Amniotic stem cell (primary cell): ENCODE data around the gene DIP2C.
"Not testable (repeated sequence)": the region's sequence is repeated elsewhere in the genome, so short reads cannot be mapped to it uniquely, and the experiment has no call there.

Experiments used
- DNase-seq: peaks from one replicate; lab custom pipeline; 2025; lab: John Stamatoyannopoulos, UW

Gene DIP2C

DNA sequence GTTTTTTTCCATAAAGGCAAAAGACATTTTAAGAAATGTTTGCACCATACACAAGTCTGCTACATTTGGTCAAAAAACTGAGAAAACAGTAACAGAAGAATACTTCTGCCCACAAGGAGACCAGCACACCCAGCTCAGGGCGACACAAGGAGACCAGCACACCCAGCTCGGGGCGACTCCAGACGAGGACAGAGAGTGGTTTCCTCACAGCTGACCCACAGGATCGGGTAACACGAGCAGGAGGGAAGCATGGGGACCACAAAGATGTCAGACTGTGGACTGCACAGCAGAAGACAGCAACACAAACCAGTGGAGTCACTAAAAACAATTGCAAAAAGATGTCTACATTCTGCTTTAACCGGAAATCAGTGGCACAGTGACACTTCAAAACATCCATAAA is 237.6 kb downstream of the DIP2C start:
- DNase-seq = no peak

DNA sequence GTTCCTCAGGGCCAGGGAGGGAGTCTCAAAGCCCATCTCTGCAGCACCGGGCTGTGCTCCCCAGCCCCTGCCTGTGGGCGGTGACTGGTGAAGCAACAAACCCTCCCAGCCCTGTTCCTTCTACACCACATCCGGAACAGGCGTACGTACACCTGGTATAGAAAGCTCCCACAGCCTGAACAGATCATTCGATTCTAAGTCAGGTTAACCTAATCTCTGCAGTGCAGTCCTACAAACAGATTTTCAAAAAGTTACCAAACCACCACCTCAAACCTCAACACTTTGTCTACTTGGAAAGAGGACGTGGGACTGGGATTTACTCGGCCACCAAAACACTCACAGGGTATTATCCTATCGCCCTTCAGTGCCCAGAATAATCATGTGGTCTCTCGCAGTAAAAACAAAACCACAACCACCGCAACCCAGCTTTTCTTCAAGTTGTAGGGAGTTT is 238.4 kb downstream of the DIP2C start:
- no peak for DNase-seq

DNA sequence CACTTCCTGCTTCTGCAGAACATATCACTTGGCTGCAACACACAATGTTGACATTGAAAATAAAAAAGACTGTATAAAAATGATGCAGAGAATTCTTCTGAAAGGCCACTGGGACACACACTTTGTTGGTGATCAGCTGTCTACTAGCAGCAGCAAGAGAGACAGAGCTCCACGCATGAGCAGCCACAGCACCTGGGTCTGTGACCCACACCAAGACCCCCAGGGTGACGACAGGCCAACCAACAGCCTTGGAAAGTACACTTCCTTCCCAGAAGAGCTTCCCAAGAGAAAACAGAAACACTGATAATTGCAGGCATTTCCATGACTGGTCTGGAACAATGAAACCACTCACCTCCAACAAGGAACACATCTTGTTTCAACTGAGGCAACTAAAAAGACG is 239.0 kb downstream of the DIP2C start:
- no peak for DNase-seq

DNA sequence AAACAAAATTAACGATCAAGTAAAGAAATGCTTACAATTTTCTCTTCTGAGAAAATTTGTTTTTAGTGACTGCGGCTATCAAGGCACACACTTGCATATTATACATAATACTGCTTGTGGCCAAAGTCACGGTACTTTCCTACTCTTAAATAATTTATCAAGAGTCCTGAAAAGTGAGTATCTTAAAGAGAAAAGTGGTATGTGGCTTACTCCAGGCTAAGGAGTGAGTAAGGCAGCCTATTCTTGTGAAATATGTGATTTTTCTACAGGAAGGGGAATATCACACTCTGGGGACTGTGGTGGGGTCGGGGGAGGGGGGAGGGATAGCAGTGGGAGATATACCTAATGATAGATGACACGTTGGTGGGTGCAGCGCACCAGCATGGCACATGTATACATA is 240.1 kb downstream of the DIP2C start:
- not testable (repeated sequence) for DNase-seq

DNA sequence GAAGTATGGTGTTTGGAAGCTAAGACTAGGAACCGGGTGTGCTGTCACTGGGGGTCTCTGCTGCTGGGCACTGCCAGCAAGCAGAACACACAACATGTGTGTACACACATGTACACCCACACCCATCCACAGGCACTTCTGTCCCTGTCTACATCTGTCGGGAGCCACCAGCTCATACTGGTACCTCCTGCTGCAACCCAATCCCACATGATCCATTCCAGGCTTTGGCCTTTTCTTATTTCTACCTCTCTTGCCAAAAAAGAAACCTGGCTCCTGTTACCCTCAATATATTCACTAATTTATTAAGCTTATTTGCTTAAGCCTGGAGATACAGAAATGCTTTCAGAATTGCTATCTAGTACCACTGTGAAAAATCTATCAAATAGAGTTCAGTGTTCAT is 246.0 kb downstream of the DIP2C start:
- no peak for DNase-seq

DNA sequence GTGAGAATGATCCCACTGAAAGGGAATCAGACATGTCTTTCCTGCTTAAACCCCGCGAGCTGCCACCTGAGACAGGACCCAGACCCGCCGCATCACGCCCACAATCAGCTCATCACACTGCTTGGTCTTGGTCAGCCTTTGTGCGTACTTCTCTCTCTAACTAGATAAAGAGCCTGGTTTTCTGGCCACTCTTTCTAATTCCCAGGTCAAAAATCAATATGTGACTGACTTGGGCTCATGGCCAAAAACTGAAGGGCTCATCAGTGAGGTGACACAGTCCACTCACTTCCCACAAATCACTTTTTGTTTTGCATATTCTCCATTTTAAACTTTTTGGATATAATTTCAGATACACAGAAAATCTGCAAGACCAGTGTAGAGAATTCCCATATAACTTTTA is 247.3 kb downstream of the DIP2C start:
- DNase-seq = no peak

DNA sequence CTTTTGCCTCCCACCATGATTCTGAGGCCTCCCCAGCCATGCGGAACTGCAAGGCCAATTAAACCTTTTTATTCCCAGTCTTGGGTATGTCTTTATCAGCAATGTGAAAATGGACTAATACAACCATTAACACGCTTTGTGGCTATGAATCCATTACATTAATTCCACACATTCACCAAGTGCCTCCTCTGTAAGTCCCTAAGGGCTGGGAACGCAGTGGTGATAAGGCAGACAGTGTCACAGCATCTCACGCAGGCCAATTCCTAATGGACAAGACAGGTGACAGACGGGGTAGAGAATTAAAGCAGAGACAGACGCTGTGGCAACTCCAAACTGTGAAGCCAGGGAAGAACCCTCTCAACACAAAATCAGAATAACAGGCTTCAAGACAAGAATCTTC is 247.8 kb downstream of the DIP2C start:
- no peak for DNase-seq

DNA sequence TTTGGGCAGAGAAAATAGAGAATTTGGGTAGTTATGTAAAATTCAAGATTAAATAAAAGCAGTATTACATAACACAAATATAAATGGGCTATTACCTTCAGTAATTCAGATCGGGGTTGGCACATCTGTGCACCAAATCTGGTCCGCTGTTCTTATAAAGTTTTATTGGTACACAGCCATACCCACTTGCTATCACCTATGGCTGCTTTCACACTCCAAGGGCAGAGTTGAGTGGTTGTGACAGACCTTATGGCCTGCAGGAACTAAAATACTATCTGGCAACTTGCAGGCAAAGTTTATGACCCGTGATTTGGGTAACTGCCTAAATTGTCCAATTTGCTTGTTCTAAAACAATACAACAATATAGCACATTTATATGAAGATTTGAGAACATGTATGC is 249.3 kb downstream of the DIP2C start:
- DNase-seq = no peak

DNA sequence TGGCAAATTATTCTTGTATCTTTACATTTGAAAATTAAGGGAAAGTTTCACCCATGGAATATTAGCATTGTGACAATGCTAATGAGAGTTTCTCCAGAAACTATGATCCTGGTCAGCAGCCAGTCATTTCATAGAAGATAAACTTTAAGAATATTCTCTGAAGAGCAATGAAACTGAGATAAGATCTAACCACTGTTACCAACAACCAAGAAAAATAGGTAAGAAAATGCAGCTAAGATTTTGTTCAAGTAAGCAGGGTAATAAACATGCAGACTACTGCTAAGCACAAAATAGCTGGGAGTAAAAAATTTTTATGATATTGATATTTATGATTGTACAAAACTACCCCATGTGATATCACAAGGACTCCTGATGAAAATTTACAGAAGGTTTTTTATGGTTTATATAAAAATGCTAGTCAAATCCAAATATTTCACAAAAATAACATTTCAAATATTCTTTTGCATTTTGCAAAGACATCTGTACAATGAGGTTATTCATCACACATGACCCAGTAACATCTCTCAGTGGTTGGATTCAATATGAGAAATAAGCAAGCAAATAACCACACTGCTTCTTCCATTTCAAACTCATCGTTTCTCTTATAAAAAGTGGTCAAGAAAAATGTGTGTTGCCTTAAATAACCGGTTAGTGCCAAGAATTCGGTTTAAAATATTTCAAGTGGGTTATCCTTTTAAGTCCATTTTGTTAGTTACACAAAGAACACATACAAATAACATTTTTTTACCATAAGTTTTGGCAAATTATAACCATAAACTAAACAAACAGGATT is 251.6 kb downstream of the DIP2C start:
- DNase-seq = no peak

DNA sequence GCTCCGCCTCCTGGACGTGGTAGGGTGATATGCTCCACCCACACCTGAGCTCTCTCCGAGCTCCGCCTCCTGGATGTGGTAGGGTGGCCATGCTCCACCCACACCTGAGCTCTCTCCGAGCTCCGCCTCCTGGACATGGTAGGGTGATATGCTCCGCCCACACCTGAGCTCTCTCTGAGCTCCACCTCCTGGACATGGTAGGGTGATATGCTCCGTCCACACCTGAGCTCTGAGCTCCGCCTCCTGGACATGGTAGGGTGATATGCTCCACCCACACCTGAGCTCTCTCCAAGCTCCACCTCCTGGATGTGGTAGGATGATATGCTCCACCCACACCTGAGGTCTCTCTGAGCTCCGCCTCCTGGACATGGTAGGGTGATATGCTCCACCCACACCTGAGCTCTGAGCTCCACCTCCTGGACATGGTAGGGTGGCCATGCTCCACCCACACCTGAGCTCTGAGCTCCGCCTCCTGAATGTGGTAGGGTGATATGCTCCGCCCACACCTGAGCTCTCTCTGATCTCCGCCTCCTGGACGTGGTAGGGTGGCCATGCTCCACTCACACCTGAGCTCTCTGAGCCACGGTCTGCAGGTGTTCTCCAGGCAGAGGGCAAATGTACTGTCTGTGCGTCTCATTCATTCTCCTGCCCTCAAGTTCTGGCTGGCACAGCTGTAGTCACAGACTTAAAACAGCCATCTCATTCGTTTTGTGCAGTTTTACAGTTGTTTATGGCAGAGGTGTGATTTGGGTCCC is 252.4 kb downstream of the DIP2C start:
- no peak for DNase-seq

DNA sequence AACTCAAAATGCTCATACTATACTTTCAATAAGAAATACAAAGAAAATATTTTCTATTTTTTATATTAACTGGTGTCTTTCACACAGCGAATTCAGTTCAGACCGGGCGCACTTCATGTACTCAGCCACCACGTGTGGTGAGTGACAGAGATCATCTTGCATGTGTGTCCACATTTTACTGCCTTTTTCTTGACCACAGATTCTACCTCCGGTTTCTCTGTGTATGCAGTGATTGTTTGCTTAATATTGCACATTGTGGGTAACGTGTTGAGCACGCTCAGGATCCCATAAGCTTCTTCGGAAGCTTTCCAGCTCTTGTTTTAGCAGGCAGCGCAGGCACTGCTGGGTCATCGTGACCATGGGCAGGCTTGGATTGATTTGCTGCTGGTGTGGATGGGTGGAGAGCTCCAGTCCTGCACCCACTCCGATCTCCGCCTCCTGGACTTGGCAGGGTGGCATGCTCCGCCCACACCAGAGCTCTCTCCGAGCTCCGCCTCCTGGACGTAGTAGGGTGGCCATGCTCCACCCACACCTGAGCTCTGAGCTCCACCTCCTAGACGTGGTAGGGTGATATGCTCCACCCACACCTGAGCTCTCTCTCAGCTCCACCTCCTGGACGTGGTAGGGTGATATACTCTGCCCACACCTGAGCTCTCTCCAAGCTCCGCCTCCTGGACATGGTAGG is 253.3 kb downstream of the DIP2C start:
- no peak for DNase-seq

DNA sequence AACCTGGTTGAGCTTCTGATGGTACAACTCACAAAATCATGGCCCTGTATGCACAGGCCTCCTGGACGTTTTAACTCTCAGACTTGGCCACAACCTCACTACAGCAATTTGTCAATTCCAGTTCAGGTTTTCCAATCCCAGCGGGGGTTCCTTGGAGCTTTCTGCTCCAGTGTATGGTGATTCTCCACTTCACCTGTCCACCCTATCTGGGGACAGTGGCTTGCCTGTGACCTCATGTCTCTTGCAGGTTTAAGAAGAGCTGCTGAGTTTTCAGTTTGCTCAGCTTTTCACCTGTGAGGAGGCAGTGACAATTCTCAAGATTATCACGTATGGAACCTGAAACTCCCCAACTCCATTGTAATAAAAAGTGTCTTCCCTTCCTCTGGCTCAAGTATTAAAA is 254.1 kb downstream of the DIP2C start:
- DNase-seq = no peak

DNA sequence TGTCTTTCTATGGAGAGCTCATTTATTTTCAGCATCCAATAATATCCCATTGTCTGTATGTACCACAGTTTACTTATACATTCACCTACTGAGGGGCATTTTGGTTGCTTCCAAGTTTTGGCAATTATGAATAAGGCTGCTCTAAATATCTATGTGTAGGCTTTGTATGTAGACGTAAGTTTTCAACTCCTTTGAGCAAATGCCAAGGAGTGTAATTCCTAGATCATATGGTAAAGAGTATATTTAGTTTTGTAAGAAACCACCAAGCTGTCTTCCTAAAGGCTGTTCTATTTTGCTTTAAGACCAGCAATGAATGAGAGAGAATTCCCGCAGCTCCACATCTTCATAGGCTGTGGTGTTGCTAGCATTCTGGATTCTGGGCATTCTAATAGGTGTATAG is 259.8 kb downstream of the DIP2C start:
- no peak for DNase-seq

DNA sequence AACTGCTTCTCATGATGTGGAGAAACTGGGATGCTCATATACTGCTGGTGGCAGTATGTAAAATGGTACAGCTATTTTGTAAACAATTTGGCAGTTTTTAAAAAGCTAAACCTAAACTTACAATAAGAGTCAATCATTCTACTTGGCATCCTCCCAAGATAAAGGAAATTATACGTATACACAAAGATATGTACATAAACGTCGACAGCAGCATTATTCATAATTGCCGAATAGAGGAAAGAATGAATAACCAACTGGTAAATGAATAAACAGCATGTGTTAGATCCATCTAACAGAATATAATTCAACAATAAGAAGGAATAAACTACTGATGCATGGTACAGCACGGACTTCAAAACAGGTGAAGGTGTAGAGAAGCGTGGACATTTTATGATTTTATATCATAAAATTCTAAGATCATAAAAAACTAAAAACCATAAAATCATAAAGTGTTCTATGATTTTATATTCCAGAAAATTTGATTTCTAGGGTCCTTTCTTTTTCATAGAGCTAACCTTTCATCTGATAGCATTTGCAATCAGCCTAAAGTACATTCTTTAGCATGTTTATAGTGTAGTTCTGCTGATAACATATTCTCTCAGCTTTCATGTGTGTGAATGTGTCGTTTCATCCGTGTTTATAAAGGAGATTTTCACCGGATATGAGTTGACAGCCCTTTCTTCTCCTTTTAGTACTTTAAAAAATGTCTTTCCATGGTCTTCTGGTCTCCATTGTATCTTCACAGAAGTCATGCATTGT is 261.5 kb downstream of the DIP2C start:
- DNase-seq = no peak

DNA sequence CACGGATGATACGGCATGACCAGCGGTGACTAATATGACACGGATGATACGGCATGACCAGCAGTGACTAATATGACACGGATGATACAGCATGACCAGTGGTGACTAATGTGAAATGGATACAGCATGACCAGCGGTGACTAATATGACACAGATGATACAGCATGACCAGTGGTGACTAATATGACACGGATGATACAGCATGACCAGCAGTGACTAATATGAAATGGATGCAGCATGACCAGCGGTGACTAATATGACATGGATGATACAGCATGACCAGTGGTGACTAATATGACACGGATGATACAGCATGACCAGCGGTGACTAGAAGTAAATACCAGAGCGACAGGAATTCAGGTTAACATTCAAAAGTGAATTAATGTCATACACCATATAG is 264.1 kb downstream of the DIP2C start:
- not testable (repeated sequence) for DNase-seq

DNA sequence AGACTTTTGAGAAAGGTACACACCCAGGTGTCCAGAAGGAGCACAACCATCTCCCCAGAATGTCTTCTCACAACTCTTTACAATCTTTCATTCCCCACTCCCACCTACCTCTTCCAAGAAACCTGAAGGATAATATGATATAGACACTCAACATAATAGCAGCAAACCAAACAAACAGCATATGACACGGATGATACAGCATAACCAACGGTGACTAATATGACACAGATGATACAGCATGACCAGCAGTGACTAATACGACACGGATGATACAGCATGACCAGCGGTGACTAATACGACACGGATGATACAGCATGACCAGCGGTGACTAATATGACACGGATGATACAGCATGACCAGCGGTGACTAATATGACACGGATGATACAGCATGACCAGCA is 264.7 kb downstream of the DIP2C start:
- not testable (repeated sequence) for DNase-seq

DNA sequence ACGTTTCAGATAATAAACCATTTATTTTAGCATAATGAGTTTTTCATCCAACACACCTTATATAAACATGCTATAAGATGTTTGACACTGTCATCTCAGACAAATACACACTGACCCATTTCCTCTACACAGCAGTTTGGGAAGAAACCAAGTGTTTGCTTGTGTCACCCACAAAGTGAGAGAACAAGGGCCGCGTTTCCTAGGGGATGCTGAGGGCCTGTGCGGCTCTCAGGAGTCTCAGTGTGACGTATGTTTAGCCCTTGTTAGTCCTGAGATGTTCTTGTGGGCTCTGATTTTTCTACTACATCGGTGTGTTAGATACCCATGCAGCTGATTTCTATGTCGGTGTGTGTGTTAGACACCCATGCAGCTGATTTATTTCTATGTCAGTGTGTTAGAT is 266.3 kb downstream of the DIP2C start:
- no peak for DNase-seq

DNA sequence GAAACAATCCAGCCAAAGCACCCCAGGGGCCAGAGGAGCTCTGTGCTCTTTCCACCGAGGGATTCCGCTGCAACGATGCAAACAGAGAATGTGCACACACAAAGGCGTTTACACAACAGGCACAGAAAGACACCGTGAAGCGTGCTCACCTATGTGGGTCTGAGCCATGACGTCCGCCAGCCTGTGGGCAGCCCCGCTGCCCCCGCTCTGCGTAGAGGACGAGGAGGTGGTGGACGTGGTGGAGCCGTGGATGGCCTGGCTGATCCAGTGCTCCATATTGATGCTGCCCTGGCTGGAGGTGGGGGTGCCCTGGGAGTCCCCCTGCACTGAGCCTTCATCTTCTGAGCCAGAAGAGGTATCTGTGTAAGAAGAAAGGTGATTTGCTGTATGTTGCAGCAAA is 266.8 kb downstream of the DIP2C start:
- DNase-seq = no peak

DNA sequence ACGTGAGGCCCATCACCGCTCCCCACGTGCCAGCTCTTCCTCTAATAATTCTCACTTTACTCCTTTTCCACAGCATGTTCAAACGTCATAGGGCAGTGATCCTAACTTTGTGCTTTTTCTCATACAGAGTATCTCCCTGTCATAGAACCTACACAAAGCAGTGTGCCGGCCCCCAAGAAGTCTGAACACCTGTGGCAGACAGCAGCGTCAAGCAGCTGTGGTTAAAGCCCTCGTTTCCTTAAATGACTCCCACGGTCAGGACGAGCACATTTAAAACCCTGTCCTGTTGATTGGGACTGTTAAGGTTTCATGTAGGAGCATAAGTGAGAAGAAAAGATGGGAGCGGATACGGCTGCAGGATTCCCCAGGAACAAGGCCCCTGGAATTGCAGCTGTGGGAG is 267.2 kb downstream of the DIP2C start:
- no peak for DNase-seq

DNA sequence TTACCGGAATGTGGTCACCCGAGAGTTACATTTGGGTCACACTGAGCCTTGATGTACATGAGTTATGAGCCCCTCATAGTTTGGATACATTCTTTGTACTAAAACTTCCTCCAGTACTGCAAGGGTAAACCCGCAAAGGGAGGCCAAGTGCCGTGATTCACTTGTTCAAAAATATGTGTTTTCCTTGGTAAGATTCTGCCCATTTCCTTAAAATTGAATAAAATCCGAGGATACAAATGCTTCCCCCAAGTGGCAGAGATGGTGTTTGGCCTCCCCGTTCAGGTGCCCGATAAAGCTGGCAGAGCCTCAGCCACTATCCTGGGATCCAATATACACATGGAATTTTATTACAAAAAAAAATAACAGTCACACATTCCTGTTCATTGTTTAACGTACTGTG is 268.3 kb downstream of the DIP2C start:
- no peak for DNase-seq

DNA sequence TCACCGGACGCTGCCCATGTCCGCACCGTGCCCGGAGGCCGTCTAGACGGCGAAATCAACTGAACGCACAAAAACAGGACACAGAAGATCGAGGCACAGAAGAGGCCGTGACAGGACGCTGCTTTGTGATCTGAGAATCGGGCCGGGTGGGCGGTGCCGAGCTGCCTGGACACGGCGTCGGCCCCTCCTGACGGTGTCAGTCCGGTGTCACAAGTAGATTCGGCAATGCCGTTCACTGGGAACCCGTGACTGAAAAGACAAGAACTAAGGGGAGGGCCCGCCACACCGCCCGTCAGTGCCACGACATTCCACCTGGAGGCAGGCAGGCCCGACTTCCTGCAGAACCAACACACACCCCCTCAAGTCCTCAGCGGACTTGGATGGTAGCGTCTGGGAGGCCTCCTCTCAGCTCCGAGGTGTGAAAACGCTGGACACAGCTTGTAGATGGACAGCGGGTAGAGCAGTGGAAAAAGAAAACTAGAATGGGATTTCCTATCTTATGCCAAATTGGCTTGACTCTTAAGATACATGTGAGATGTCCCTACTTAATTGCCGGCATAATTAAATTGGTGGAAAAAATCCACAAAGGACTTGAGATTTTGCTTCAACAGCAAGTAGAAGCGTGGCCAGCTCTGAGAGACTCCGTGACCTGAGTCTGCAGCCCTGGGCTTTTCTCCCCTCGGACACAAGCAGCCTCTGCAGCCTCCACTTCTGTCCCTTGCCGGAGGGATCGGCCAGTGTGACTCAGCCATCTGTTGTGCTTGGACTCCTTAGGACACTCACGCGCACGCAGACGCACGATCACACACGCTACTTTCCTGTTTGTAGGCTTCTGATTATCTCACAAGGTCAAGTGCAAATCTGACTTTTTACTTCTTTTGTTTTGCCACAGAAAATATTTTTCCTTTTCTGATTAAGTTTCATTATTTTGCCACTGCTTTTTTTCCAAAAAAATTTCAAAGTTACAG is 269.0 kb downstream of the DIP2C start:
- DNase-seq = no peak
